GM12874 (cell line): ENCODE measurements around the gene KRT75.

Experiments
- TF ChIP-seq, protein P1 (sequence below): IDR thresholded peaks from 2 replicates; pipeline ENCODE4 v1.5.1; 2011; ENCODE audit warnings: low read depth, mild to moderate bottlenecking, control low read depth, low read length, moderate library complexity; ENCODE audit not compliant: insufficient read depth

KRT75 gene

GRCh38 chr12:52402873-52403540 is 31.2 kb downstream of the KRT75 start:
- TF ChIP-seq, protein P1, sequence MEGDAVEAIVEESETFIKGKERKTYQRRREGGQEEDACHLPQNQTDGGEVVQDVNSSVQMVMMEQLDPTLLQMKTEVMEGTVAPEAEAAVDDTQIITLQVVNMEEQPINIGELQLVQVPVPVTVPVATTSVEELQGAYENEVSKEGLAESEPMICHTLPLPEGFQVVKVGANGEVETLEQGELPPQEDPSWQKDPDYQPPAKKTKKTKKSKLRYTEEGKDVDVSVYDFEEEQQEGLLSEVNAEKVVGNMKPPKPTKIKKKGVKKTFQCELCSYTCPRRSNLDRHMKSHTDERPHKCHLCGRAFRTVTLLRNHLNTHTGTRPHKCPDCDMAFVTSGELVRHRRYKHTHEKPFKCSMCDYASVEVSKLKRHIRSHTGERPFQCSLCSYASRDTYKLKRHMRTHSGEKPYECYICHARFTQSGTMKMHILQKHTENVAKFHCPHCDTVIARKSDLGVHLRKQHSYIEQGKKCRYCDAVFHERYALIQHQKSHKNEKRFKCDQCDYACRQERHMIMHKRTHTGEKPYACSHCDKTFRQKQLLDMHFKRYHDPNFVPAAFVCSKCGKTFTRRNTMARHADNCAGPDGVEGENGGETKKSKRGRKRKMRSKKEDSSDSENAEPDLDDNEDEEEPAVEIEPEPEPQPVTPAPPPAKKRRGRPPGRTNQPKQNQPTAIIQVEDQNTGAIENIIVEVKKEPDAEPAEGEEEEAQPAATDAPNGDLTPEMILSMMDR = no peak

DNA sequence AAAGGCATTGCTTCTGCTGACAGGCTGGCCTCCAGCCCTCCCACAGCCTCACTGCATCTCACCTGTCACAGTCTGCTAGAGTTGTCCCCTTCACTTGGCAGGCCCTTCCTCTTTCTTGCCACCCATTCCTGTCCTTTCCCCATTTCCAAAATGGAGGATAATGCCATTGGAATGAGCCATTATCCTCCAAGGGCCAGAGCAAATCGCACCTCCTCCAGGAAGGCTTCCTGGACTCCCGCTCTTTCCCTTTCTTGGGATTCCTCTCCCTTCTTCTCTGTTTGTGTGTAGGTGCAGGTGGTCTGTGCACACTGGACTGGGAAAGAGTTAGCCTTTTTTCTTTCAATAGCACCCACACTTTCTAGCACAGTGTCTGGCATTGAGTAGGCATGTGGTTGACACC is 31.8 kb downstream of the KRT75 start:
- TF ChIP-seq, protein P1 = no peak

DNA sequence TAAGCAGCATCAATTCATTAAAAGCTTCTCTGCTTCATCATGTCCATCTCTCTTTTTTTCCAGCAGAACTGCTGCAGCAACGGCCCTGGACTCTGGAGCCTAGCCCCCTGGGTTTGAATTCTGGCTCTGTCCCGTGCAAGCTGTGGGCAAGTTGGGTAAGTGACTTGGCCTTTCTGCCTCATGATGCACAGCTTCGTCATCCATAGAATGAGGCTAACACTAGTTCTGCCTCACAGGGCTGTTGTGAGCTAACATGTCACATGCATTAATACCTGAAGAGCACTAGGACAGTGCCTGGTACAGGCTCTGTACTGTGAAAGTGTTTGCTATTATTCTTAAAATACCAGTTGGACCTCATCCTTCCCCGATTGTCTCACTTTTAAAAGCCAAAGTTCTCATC is 32.2 kb downstream of the KRT75 start:
- TF ChIP-seq, protein P1 = no peak

DNA sequence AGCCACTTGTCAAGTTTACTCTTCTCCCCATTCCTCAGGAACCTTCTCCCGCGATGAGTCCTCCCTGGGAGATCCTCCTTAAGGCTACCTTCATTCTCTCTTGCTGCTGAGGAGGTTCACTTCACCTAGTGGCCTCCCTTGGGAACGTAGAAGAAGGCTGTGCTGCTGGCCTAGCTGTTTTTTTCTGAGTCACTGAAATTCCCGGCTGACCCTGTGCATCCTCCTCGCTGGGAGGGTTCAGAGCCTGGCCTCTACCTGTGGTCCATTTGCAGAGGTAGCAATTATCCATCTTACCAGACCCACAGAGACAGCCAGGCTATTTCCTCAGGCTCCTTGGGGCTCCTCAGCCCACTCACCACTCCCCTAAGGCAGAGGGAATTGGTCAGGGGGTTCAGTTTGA is 32.6 kb downstream of the KRT75 start:
- TF ChIP-seq, protein P1 = no peak

DNA sequence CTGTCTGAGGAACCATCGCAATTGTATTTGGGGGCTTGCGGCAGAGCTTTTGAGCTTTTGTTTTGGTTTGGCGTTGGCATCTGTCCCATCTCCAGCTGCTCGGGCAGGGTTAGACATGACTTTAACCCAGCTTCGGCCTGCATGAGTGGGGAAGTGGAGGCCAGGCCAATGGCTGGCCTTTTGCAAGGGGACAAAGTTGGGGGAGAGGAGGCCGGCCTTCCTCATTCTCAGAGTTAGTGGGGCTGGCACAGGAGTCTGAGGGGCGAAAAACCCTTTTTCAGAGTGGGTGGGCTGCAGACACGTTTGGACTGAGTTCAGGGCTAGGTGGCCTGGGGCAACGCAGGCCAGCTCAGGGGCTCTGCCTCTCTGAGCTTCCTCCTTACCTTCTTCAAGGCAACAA is 33.3 kb downstream of the KRT75 start:
- TF ChIP-seq, protein P1 = no peak

DNA sequence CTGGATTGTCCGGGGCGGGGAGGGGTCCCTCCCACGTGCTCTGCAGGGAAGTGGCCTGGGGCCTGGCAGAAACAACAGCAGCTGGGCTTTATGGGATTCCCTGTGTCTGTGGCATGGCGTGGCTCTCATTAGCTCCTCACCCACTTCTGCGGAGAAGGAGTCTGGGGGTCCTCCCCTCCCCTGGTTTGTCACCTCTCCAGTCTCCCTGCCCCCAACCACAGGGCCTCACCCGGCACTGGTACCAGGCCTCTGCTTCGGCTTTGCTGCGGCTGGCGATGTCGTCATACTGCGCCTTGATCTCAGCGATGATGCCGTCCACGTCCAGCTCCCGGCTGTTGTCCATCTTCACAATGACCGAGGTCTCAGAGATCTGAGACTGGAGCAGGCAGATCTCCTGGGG is 34.4 kb downstream of the KRT75 start:
- TF ChIP-seq, protein P1 = no peak

DNA sequence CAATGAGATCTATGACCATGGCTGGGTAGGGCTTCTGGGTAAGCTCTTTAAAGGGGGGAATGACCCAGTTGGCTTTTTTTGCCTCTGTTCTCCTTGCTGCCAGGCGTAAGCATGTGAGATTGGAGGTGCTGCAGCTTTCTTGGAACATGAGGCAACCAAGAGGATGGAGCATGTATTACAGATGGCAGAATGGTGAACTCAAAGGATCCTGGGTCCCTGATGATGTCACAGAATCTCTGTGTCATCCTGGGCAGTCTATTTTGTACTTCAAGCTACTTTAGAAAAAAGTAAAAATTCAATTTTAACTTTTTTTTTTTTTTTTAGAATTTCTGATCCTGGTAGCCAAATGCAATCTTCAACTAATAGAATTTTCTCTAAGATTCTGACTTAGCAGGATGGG is 36.0 kb downstream of the KRT75 start:
- TF ChIP-seq, protein P1 = no peak
